ENCODE results near the gene PDE12. TPM values are rescaled to one million over a fixed set of nuclear protein-coding genes. Genes with fewer than 3 reads are reported as not detected.

PDE12 gene
- total and polyA plus RNA-seq, 2 of the 8 experiments (the other 6 are each of a cell fraction or from before 2014, with no cell fraction given) = 9.0 to 12.1 TPM

GRCh38 chr3:57575966-57576626 is 20.0 kb downstream of the PDE12 start:
- no peak overlapping the region for H3K23ac ChIP-seq (ENCODE audit: insufficient read length)
- POLR2A ChIA-PET (ENCODE audit: partially characterized antibody) = no interaction called here
- H3K18ac ChIP-seq (ENCODE audit: extremely low read depth, low read length) = no peak overlapping the region
- H3K79me1 ChIP-seq (ENCODE audit: low read depth, low read length) = no peaks in the 10 kb centered on the region; the same call in 1 of the 2 replicates
- CTCF ChIA-PET (ENCODE audit: partially characterized antibody) = no interaction called here
- FAIRE-seq (no peak), DNase-seq (ENCODE audit: low read depth in 1 of 2, low spot score in 2 of 2) (no peak)
- H3K9me3 ChIP-seq (ENCODE audit: insufficient read depth in 2 of 2, low read depth in 1 of 2, low read length in 1 of 2) = no peaks in the 10 kb centered on the region
- H4K5ac ChIP-seq (ENCODE audit: insufficient read length, low read depth, low read length) = no peak overlapping the region
- H2BK12ac ChIP-seq (ENCODE audit: low read depth, low read length) = no peak overlapping the region
- H3K36me3 ChIP-seq (ENCODE audit: control insufficient read depth in 2 of 4, insufficient read depth in 4 of 4, low read length in 3 of 4) = peaks cover 0 to 78% (median 29%) of the 10 kb centered on the region in 4 experiments; a peak in 7 of 8 replicates
- no peaks in the 10 kb centered on the region for H3K4me1 ChIP-seq (replicated peaks in 1 of 4; ENCODE audit: control insufficient read depth in 3 of 4, insufficient read depth in 4 of 4, low read length in 3 of 4)
- no peak overlapping the region for H2BK5ac ChIP-seq (ENCODE audit: low read depth, low read length)
- no peak overlapping the region for H2BK120ac ChIP-seq (replicated peaks; ENCODE audit: low read depth, low read length)
- H3K4ac ChIP-seq (replicated peaks; ENCODE audit: insufficient read length, low read depth, low read length) = no peak overlapping the region
- no peak overlapping the region for H2BK15ac ChIP-seq (ENCODE audit: low read length)
- no peak overlapping the region for H3K9ac ChIP-seq (replicated peaks in 1 of 4; ENCODE audit: extremely low read depth in 1 of 4, low read depth in 3 of 4, low read length in 3 of 4)
- H4K91ac ChIP-seq (replicated peaks; ENCODE audit: insufficient read length, low read length) = no peak overlapping the region
- H2AK5ac ChIP-seq (ENCODE audit: low read depth, low read length) = no peak overlapping the region
- no peak overlapping the region for H4K8ac ChIP-seq (ENCODE audit: extremely low read depth, insufficient read depth, low read length)
- H3K79me2 ChIP-seq (ENCODE audit: control insufficient read depth in 1 of 2, insufficient read depth in 2 of 2, low read length in 2 of 2) = peaks cover 0 to 11% of the 10 kb centered on the region in 2 experiments; a peak in 2 of 4 replicates
- peaks cover 0 to 2% of the 10 kb centered on the region in 2 experiments for H4K20me1 ChIP-seq (replicated peaks in 1 of 2; ENCODE audit: control insufficient read depth in 1 of 2, insufficient read depth in 2 of 2, low read length in 2 of 2)
- H2AFZ ChIP-seq (ENCODE audit: low read length) = no peak overlapping the region
- no peak overlapping the region for H3K14ac ChIP-seq (ENCODE audit: insufficient read length)
- H3K56ac ChIP-seq (replicated peaks; ENCODE audit: insufficient read length, low read depth, low read length) = no peak overlapping the region
- WGBS, 2 experiments (ENCODE audit: extremely low coverage in 1 of 2, insufficient coverage in 1 of 2, insufficient read length in 1 of 2, insufficient replicate concordance in 2 of 2, low coverage in 1 of 2, low lambda C conversion rate in 2 of 2, missing lambda C conversion rate in 1 of 2) = 93% methylated on average over 3 of the region's 3 CpGs; no CpG with 5 or more reads in 1 of the 2 experiments
- H3K27ac ChIP-seq (ENCODE audit: low read depth, low read length) = no peak overlapping the region
- H3K27me3 ChIP-seq (replicated peaks in 1 of 4; ENCODE audit: control insufficient read depth in 3 of 4, extremely low read depth in 1 of 4, insufficient read depth in 3 of 4, low read length in 3 of 4) = no peaks in the 10 kb centered on the region
- no peaks in the 10 kb centered on the region for H3K23me2 ChIP-seq (ENCODE audit: low read depth, low read length)
- H3K4me2 ChIP-seq (ENCODE audit: insufficient read depth in 1 of 2, low read depth in 2 of 2, low read length in 2 of 2) = no peak overlapping the region
- TF ChIP-seq TCF12 (IDR thresholded peaks at IDR 0.05; ENCODE audit: low read depth, low read length) (no peak), BCL11A (IDR thresholded peaks at IDR 0.05; ENCODE audit: low read depth in 2 of 2, low read length in 2 of 2) (no peak), CTCF (IDR thresholded peaks at IDR 0.05; ENCODE audit: control extremely low read depth in 1 of 3, insufficient read depth in 1 of 3, low read depth in 1 of 3, low read length in 3 of 3) (no peak), SIRT6 (IDR thresholded peaks at IDR 0.05; ENCODE audit: low read length) (no peak), GABPA (IDR thresholded peaks at IDR 0.05; ENCODE audit: borderline replicate concordance, insufficient read depth, low read length) (no peak)
- H2BK20ac ChIP-seq (ENCODE audit: low read length) = no peak overlapping the region
- no peak overlapping the region for H3K4me3 ChIP-seq (ENCODE audit: extremely low read depth in 1 of 4, insufficient read depth in 2 of 4, low read depth in 3 of 4, low read length in 4 of 4)

Measured in H1 (cell line).